Stimulated activated CD8-positive, alpha-beta memory T cell treated with anti-CD3 and anti-CD28 coated beads, Interleukin-7, amount 100 ng/mL, for 1 hour (primary cell): Measurements from ENCODE around the gene GREB1.
"Not testable (repeated sequence)": the region's sequence is repeated elsewhere in the genome, so short reads cannot be mapped to it uniquely, and the experiment has no call there.

Experiments
- DNase-seq, 2 donors: peaks; one replicate each; pipeline ENCODE4 v3.0.0-alpha.2; 2020; ENCODE audit warnings: low read depth in 2 of 2

Gene GREB1

GRCh38 chr2:11637546-11637945, 103.7 kb downstream of the GREB1 start:
- no peak for DNase-seq

GRCh38 chr2:11639503-11639902, 105.7 kb downstream of the GREB1 start:
- DNase-seq = no peak

GRCh38 chr2:11640132-11640531, 106.3 kb downstream of the GREB1 start:
- DNase-seq = no peak

DNA sequence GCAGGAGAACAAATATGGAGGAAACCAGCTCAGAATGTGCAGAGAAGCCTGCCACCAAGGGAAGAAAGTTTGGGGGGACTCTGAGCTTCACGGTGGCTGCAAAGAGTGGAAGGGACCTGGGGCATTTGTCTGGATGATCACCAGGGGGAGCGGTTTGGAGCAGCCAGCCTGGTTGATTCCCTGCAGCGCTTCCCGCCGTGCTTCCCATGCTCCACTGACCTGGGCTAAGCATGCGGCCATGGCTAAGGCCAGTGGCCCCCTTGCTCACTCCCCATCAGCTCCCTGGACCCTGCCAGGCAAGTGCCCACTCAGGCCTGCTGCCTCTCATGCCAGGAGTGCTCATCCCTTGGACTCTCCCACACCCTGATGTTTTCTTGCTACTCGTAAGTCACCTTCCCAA, 109.1 kb downstream of the GREB1 start:
- DNase-seq = no peak

- DNase-seq = no peak
Observed at GRCh38 chr2:11644293-11644692, 110.4 kb downstream of the GREB1 start.

DNA sequence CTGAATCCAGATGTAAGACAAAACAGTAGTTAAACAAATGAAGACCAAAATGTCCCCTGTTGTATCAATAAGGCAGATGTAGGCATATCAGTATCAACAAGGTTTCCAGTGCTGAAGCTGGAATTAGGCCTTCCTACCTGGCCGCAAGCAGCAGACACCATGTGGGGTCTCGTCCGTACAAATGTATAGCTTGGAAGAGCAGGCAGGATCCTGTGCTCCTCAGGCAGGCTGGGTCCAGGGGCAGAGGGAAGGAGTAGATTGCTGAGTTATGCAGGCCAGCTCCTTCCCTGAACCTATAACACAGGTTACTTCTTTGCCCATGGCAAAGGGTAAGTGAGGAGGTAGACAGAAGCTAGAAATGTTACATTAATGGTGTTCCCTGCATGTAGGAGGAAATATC, 112.7 kb downstream of the GREB1 start:
- DNase-seq = no peak

GRCh38 chr2:11647834-11648600, 114.2 kb downstream of the GREB1 start:
- no peak for DNase-seq

DNA sequence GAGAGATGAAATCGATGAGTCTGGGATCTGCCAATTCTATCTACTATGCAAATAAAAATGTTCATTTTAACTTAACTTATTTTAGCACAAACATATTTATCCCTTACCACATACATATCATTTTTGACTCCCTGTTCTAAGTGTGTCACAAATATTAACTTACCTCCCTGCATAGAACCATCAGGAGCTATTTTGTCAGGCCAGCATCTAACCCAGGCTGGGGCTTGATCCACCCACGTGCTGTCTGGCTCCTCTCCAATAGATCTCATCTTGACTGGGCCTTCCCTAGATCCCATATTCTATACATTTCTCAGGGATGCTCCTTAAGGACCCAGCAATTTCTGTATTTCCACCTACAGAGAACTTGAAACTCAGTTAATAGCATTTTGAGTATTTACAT, 115.2 kb downstream of the GREB1 start:
- DNase-seq = no peak

DNA sequence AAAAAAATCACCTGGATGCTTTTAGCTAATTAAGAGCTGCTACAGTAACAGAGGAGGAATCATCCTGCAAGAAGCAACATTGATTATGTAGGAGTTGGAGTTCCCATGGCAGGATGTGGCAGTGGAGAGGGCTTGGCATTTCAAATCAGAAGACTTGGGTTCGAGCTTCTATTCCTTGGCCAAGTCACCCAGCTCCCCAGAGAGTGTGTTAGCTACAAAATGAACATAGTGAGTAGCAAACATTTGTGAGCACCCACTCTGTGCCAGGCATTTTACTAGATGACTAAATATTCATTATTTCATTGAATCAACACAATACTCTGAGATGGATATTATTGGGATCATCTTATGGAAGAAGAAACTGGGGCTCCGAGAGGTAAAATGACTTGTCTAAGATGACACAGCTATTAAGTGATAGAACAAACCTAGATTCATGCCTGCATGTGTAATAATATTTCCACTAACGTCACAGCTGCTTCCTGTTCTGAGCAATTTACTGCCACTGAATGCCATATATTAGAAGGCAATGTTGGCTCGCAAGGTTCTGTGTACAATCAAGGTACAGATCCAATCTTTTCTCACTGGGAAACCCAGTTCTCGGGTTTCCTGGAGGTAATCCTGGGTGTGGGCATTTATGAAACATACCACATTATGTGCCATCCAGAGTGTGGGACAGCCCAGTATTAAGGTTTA, 118.2 kb downstream of the GREB1 start:
- no peak for DNase-seq

- no peak for DNase-seq
Observed at GRCh38 chr2:11652553-11652952, 118.7 kb downstream of the GREB1 start.

GRCh38 chr2:11655495-11655894, 121.7 kb downstream of the GREB1 start:
- DNase-seq = no peak

DNA sequence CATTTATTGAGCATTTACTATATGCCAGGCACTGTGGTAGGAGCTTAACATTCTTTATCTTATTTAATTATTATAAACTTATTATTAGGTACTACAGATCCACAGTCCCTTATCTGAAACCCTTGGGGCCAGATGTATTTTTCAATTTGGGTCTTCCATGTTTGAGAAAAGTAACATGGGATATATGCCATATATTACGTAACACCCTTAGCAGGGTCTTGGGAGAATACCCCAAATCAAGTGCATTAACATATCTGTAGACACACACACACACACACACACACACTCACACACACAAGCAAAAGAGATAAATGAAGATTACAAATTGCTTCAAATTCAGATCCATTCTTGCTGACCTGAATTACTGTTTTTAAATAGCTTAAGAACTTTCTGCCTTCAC, 122.4 kb downstream of the GREB1 start:
- DNase-seq = no peak

DNA sequence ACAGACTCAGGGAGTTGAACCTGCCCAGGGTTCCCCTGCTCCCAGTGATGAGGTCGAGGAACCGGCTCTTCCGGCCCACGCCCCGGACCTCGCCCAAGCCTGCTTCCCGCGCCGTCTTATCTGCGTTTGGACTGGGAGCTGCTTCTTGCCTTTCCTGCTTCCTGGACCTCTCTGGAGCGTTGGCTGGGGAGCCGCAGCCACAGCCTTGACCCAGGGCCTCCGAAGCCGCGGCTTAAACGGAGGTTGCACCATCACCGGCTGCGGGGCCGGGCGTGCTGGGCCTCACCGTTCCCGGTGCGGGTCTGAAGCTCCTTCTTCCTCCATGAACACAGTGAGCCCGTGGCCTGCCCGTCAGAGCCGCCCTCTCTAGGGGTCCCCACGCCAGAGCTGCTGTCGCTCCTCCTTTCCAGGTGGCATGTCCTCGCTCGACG, 122.8 kb downstream of the GREB1 start:
- DNase-seq = no peak

- DNase-seq = no peak
Observed at GRCh38 chr2:11657195-11657594, 123.3 kb downstream of the GREB1 start.

GRCh38 chr2:11657646-11658045, 123.8 kb downstream of the GREB1 start:
- no peak for DNase-seq

- no peak for DNase-seq
Observed at GRCh38 chr2:11658208-11659114, 124.6 kb downstream of the GREB1 start.

DNA sequence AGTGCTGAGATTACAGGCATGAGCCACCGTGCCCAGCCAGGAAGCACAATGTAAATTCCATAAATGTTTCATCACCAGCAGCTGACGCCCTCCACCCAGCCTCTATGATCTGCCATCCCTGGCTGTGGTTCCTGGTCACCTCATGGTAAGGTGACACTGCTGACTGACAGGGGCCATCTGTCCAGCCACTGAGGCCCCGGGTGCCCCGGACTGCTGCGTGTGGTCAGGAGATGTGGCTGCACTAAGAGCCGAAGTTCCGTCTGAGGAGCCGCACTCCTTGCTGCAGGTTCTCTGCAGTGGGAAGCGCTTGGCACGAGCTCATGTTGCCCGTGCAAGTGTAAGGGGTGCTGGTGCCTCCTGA, 125.2 kb downstream of the GREB1 start:
- no peak for DNase-seq

- DNase-seq = no peak
Observed at GRCh38 chr2:11659851-11660250, 126.0 kb downstream of the GREB1 start.

DNA sequence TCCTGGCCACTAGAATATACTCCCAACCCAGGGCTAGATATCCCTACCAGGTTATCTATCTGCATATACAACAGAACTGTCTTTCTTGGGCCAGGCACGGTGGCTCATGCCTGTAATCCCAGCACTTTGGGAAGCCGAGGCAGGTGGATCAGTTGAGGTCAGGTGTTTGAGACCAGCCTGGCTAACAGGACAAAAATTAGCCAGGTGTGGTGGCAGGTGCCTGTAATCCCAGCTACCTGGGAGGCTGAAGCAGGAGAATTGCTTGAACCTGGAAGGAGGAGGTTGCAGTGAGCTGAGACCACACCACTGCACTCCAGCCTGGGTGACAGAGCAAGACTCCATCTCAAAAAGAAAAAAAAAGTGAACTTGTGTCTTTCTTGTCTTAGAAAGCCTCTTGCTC, 126.6 kb downstream of the GREB1 start:
- DNase-seq = not testable (repeated sequence)

DNA sequence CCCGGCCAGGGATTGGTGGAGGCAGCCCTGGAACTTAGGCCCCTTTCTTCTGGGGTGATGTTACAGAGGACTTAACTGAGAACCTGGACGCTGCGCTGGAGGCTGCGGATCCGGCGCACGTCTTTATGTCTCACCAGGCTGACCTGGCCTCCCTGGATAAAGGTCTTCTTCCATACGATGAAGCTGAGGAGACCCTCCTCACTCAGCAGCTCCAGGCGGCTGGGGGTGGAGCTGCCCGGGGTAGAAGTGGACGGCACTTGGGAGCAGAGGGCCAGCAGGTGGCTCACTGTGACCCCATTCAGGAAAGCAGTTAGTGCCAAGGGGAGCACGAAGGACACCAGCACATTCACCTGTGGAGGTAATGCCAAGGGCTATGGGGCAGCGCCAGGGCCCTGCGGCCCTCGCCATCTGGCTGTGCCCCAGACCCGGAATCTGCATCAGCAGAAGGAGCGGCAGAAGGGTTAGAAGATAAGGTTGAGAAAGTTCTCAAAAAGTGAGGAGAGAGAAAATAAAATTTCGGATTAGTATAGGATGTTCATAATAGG, 128.1 kb downstream of the GREB1 start:
- DNase-seq = no peak

- DNase-seq = no peak
Observed at GRCh38 chr2:11662882-11663281, 129.0 kb downstream of the GREB1 start.

DNA sequence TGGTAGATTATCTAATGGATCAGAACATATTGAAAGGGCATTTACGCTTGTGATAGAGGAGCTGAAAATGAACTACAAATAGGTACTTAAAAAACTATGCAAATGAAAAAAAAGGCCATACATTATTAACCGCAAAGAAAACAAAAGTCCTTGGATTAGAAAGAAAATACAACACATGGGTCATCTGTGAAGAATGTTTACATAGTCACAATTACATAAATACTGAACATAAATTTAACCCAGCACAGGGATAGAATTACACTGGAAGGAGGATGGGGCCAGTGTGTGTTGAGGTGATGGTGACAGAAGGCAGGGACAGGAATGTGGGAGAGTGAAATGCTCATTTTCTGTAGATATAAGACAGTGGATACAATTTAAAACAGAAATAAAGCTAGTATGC, 129.6 kb downstream of the GREB1 start:
- no peak for DNase-seq
